VCaP (cell line): Measurements from ENCODE around the gene CYP46A1.
"Not testable (repeated sequence)": the region's sequence is repeated elsewhere in the genome, so short reads cannot be mapped to it uniquely, and the experiment has no call there.

Experiments
- H3K27ac ChIP-seq: fragments of 450-650 bp; 2 replicates; pipeline ENCODE4 v1.5.1; 2017
- TF ChIP-seq, protein P1 (sequence below): fragments of 450-650 bp; conservative IDR thresholded peaks from 2 replicates; pipeline ENCODE4 v1.5.1; 2017; ENCODE audit warnings: mild to moderate bottlenecking, moderate library complexity

The CYP46A1 gene

GRCh38 chr14:99756796-99757195 lies 72.7 kb downstream of the CYP46A1 start:
- TF ChIP-seq, protein P1, sequence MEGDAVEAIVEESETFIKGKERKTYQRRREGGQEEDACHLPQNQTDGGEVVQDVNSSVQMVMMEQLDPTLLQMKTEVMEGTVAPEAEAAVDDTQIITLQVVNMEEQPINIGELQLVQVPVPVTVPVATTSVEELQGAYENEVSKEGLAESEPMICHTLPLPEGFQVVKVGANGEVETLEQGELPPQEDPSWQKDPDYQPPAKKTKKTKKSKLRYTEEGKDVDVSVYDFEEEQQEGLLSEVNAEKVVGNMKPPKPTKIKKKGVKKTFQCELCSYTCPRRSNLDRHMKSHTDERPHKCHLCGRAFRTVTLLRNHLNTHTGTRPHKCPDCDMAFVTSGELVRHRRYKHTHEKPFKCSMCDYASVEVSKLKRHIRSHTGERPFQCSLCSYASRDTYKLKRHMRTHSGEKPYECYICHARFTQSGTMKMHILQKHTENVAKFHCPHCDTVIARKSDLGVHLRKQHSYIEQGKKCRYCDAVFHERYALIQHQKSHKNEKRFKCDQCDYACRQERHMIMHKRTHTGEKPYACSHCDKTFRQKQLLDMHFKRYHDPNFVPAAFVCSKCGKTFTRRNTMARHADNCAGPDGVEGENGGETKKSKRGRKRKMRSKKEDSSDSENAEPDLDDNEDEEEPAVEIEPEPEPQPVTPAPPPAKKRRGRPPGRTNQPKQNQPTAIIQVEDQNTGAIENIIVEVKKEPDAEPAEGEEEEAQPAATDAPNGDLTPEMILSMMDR: no peak
- H3K27ac ChIP-seq: no peak overlapping the region

DNA sequence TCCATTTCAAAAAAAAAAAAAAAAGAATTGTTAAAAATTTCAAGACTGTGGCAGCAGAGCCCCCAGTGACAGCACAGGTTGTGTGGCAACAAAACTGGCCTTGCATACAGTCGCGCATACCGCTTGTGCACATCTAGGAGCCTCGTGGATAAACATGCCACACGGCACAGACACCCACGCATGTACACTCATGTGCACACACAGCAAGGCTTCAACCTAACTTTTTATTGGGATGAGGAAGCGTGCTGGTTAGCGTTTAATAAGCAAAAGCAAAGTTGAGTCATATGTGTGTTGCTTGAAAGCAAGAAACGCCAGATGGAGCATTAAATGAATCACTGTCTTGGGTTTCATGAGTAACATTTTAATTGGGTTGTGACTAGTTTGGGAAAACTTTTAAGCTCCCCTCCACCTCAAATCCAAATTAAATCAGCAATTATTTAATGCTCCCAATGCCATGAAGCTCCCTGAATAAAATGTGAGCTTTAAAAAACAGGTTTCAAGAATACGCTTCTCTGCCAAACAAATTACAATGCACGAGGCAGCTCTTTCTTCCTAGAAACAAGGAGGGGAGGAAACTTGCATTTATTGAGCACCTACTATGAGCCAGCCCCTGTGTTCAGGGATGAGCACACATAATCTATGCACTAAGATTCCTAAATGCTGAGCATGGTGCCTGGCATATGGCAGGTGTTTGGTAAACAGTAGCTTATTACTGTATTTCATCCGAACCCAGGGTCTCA lies 73.4 kb downstream of the CYP46A1 start:
- H3K27ac ChIP-seq: no peak overlapping the region
- TF ChIP-seq, protein P1: no peak

DNA sequence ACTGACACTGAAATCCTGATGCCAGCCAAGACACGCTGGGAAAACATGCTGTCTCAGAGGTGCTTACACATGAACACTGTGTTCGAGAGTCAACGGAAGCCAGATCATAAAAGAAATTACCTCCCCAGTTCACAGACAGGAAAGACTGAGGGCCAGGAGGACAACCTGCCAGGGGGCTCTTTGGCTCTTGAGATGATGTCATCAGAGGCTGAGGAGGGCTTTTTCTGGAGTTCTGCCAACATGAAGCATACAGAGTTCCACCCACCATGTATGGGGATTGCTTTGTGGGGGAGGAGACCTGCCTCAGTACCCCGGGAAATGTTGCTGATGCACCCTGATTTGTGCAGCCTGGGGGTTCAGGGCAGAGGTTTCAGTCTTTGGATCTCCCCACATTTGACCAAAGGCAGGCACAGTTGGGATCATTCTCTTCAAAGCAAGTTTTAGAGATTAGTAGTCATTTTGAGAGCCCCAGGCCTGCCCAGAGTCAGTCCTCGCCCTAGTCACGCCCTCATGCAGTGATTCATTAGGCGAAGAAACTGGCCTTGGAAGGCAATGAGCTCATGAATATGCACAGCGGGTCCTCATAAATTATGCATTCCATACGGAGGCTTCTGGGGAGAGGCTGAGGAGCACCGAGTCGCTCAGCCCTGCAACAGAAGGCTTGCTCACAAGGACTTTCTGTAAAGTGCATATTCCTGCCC lies 74.2 kb downstream of the CYP46A1 start:
- no peak overlapping the region for H3K27ac ChIP-seq
- TF ChIP-seq, protein P1: no peak

GRCh38 chr14:99758872-99759545 lies 74.9 kb downstream of the CYP46A1 start:
- TF ChIP-seq, protein P1: no peak
- H3K27ac ChIP-seq: no peak overlapping the region

- H3K27ac ChIP-seq: no peak overlapping the region
- TF ChIP-seq, protein P1: no peak
These were observed 75.4 kb downstream of the CYP46A1 start for GRCh38 chr14:99759546-99759925.

GRCh38 chr14:99760817-99761216 lies 76.7 kb downstream of the CYP46A1 start:
- no peak overlapping the region for H3K27ac ChIP-seq
- TF ChIP-seq, protein P1: no peak

GRCh38 chr14:99762911-99763310 lies 78.8 kb downstream of the CYP46A1 start:
- not testable (repeated sequence) for H3K27ac ChIP-seq
